RPMI8226 (cell line): ENCODE results near the gene SUSD5.
"Not testable (repeated sequence)": the region's sequence is repeated elsewhere in the genome, so short reads cannot be mapped to it uniquely, and the experiment has no call there.

Source experiments
- DNase-seq: peaks from one replicate; pipeline ENCODE4 v3.0.0-alpha.2; 2015

SUSD5 gene

GRCh38 chr3:33146791-33147445 lies 71.7 kb downstream of the SUSD5 start:
- no peak for DNase-seq

GRCh38 chr3:33145901-33146580 lies 72.6 kb downstream of the SUSD5 start:
- DNase-seq = no peak

DNA sequence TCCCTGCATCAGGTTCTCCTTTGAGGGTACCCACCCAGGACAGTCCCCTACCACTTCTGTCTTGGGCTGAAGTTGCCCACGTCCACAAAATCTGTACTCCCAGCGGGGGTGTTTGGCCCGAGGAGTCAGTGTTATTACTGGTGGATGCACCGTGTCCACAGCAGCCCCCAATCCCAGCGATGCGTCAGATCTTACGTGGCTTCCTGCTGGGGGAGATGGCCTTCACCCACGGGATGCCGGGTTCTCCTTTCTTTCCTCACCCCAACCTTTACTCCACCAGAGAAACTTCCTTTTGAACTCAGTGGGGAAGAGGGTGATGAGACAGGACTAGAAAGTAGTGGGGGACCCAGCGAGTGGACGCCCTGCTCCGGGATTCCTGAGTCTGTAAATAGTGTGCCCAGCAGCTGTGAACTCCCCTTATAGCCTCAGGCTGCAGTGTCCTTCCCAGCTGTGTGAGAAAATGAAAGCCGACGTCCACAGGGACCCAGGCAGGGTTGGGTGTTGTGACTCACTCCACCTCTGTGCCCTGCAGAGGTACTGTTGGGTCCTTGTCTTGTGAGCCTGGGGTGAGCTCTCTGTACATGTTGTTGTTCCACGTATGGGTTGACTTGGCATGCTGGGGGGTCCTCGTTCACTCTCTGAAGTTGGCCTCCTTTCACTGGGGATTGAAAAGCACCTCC lies 73.2 kb downstream of the SUSD5 start:
- DNase-seq = no peak

- DNase-seq = peak; percentile 21
These were observed 74.2 kb downstream of the SUSD5 start for GRCh38 chr3:33144433-33144832.

DNA sequence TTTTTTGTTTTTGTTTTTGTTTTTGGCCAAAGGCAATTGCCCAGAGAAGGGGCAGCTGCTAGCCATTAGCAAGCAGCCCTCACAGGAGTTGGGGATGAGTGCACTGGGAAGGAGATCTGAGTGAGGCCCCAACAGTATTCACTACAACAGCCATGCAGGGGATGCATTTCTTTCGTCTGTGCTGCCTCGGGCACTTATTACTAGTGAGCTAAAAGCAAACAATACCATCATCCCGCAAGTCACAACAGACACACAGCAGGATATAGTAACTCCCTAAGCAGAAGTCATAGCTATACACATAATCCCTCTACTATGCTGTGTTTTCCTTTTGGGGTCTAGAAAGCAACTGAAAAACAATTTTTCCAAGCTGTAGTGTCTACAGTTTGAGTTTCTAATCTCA lies 77.6 kb downstream of the SUSD5 start:
- DNase-seq = no peak

DNA sequence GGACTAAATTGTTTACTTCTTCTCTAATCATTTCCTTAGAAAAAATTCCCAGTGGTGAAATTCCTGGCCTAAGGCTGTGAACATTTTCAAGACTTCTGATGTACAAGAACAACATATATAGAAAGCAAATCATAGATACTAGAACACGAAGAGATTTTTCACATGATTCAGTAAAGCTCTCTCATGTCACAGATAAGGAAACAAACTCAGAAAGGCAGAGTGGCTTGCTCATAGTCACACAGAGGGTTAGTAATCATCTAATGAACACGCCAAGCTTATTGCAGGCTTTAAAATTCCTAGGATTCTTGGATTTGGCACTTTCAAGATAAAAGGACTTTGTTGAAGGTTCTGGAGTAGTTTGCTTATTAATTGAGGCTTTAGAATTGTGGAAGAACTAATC lies 78.6 kb downstream of the SUSD5 start:
- DNase-seq = no peak

DNA sequence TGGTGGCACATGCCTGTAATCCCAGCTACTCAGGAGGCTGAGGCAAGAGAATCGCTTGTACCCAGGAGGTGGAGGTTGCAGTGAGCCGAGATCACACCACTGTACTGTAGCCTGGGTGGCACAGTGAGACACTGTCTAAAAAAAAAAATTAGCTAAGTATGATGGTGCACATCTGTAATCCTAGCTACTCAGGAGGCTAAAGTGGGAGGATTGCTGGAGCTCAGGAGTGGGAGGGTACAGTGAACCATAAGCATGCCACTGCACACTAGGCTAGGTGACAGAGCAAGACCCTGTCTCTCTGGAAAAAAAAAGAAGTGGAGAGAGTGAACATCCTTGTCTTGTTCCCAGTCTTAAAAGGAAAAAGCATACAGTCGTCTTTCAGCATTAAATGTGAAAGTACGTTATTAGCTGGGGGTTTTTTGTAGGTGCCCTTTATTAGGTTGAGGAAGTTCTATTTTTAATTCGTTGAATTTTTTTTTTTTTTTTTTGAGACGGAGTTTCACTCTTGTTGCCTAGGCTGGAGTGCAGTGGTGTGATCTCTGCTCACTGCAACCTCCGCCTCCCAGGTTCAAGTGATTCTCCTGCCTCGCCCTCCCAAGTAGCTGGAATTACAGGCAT lies 79.5 kb downstream of the SUSD5 start:
- DNase-seq = not testable (repeated sequence)

- no peak for DNase-seq
These were observed 80.9 kb downstream of the SUSD5 start for GRCh38 chr3:33137691-33138090.

DNA sequence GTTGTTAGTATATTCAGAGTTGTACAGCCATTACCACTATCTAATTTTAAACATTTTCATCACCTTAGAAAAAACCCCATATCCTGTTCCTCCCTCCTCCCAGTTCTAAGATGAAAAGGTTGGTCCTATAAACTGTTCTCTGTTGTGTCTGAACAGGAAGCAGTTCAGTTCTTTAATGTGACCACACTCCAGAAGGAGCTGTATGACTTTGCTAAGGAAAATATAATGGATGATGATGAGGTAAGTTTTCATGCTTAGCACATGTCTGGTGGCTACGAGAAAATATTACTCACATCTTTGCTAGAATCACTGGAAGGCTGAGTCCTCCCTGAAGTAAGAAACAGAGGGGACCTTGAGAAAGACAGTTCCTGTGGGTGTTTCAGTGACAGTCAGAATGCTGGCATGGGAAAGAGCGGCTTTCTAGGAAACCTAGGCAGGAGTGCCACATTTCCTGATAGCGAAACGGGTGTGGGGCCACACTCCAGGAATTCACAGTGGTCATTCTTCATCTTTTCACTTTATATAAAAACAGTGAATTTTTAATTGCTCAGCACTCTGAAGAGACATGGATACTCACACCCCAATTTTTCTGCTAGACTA lies 84.5 kb downstream of the SUSD5 start:
- no peak for DNase-seq

DNA sequence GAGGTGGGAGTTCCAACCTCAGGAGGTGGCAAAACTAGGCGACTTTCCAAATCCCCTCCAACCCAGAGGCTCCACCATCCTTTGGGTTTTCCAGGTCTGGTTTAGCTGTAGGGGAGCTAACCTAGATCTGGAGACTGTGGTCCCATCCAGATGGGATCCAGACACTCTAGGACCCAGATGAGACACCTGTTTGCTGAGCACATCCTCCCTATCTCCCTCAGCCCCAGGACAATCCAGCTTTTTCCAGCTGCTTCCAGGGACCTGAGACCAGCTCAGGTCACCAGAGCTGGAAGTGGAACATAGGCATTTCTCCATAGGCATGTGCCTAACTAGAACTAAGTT lies 86.6 kb downstream of the SUSD5 start:
- no peak for DNase-seq

GRCh38 chr3:33131331-33132018 lies 87.1 kb downstream of the SUSD5 start:
- DNase-seq = peak; percentile 60

- DNase-seq = no peak
These were observed 88.5 kb downstream of the SUSD5 start for GRCh38 chr3:33130144-33130543.

DNA sequence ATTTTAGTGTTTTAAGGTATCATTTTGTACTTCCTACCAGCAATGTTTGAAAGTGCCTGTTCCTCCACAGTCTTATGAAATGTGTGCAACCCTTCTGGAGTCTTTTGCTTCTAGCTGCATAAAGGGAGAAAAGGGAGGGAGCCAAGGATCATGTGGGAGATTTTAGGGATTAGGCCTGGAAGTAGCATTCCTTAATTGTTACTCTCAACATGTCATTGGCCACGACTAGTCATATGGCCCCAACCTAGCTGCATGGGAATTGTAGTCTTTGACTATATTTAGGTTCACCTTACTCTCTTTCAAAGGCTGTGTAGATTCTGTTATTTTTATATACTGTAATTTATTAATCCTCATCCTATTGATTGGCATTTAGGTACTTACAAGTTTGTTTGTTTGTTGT lies 89.9 kb downstream of the SUSD5 start:
- DNase-seq = no peak

- no peak for DNase-seq
These were observed 92.8 kb downstream of the SUSD5 start for GRCh38 chr3:33125840-33126239.

DNA sequence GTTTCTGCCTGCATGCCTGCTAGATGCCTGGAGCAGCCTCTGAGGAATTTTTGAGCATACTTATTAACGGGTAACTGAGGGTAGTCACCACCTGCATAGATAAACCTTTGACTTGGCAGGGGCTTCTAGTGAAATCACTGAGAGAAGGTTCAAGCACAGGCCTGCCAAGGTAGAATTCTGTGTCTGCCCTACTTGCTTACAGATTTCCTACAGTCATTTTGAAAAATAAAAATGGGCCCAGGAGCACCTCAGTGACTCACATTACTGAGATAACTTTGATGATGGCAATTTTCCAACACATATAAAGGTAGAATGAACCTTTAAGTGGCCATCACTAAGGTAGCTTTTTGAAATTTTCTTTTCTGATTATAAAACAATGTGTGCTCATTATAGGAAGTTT lies 94.0 kb downstream of the SUSD5 start:
- DNase-seq = no peak

DNA sequence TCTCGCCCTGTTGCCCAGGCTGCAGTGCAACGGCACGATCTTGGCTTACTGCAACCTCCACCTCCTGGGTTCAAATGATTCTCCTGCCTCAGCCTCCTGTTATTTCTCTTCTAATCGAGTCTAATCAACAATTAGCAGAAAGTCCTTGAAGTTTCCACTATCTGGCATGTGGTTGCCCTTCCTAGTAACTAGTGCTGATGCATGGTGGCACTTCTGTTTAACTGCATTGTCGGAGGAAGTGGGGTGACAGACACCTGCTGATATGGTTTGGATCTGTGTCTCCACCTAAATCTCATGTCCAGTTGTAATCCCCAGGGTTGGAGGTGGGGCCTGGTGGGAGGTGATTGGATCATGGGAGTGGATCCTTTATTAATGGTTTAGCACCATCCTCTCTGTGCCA lies 95.6 kb downstream of the SUSD5 start:
- no peak for DNase-seq

DNA sequence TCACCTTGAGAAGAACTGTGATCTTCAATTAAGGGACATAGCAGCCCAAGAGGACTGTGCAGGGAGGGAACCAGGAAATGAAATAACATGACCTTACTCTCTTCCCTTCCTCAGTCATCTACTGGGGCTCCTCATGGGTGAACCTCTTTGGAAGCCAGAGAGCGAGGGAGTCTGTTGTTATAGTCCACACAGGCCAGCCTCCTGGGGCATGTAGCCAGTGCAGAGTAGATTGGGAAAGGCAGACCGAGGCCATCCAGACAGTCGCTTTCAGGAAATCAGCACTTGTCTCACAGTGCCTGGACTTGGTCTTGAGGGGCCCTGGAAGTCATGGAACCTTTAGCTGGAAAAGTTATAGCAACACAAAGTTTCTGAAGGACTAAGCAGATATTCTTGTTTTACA lies 98.7 kb downstream of the SUSD5 start:
- DNase-seq = no peak

- DNase-seq = no peak
These were observed 101.1 kb downstream of the SUSD5 start for GRCh38 chr3:33117461-33117860.

DNA sequence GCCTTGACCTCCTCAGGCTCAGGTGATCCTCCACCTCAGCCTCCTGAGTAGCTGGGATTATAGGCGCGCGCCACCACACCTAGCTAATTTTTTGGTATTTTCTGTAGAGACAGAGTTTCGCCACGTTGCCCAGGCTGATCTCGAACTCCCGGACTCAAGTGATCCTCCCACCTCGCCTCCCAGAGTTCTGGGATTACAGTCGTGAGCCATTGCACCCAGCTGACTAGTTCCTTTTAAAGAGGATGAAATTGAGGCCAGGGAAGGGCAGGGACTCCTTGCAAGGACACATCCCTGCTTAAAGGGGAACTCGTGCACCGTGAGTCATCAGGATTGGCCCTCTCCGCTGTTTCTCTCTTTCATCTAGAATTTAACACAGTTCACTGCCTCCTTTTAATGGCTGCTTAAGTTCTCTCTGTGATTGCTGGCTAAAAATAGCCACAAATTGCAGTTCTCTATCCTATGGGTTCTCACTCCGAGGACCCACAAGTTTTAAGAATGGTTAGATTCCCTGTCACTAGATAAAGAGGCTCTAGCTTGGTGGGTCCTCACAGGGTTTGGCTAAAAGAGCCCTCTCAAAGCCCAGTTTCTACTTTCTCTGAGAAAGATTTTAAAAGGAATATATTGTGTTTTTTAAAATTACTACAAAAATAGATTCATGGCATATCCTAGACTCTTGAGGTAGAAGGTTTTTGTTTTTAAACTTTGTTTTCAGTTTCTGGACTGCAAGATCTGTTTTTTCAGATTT lies 103.4 kb downstream of the SUSD5 start:
- DNase-seq = peak; percentile 48

DNA sequence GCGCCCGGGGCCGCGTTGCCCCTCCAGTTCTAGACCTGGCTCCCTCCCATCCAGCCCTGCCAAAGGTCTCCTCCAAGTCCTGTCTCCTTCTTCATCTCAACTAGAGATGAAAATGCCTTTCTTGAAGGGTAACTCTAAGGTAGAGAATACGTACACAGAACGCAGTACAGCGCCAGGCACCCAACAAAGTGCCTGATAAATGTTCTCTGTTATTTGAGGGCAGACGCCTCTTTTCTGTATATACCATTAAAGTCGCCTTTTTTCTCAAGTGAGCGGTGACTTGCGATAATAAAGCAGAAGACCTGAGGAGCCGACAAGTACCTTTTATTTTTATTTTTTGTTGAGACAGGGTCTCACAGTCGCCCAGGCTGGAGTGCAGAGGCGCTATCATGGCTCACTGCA lies 104.0 kb downstream of the SUSD5 start:
- DNase-seq = no peak

DNA sequence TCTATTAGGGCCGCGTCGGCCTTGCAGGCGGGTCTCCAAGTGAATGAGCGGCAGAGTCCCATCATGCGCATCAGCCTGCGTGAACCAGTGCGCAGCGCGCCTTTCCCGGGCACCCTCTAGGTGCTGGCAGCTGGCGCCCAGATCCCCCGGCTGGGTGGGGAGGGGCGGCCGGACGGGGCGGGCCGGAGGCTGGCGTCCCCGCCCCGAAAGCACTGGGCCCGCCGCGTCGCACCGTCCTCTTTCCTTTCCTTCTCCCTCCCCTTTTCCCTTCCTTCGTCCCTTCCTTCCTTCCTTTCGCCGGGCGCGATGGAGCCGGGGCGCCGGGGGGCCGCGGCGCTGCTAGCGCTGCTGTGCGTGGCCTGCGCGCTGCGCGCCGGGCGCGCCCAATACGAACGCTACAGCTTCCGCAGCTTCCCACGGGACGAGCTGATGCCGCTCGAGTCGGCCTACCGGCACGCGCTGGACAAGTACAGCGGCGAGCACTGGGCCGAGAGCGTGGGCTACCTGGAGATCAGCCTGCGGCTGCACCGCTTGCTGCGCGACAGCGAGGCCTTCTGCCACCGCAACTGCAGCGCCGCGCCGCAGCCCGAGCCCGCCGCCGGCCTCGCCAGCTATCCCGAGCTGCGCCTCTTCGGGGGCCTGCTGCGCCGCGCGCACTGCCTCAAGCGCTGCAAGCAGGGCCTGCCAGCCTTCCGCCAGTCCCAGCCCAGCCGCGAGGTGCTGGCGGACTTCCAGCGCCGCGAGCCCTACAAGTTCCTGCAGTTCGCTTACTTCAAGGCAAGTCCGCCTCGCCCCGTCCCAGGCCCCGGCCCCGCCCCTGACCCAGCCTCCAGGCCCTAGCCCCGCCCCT lies 104.6 kb downstream of the SUSD5 start, which contains the start of gene CRTAP:
TSS of gene CRTAP (plus strand) at position 243 of the 850 bp plus-strand sequence. CDS start at position 307, 64 bp downstream.
- DNase-seq = peak; percentile 96
